ENCODE results near the gene OVCA2. TPM values are rescaled to one million over a fixed set of nuclear protein-coding genes. Genes with fewer than 3 reads are reported as not detected.

Gene OVCA2
- polyA plus RNA-seq, 1 donor (not counting 4 experiments of a cell fraction or from before 2014, with no cell fraction given) = 41.2 TPM

DNA sequence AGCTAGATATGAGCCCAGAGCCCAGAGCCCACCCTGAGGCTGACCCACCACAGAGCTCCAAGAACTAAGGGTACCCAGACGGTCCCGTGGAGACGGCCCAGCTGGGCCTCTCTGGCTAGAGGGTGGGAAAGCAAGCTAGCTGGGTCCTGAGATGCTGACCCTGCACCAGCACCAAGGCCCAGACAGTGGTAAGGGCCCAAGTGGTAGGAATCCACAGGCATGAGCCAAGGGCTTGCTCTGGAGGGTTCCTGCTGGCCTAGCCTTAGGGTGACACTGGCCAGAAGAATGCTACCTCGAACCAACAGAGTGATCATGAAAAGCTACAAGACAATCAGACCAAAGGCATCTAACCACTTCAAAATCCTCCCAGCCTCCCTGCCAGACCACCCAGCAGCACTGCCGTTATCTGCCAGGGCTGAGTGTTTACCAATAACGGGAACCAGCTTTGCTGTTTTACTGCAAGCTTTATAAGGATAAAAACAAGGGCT is 26.3 kb downstream of the OVCA2 start:
- no peak overlapping the region for H3K9ac ChIP-seq (ENCODE audit: control insufficient read depth, extremely low read depth, insufficient read depth, low read length)
- no peaks in the 10 kb centered on the region for H3K27me3 ChIP-seq (ENCODE audit: control insufficient read depth, extremely low read depth, insufficient read depth, low read length)
- H4K20me1 ChIP-seq (ENCODE audit: control insufficient read depth, extremely low read depth, insufficient read depth, low read length) = no peaks in the 10 kb centered on the region
- no peak overlapping the region for H3K27ac ChIP-seq (ENCODE audit: control insufficient read depth, insufficient read depth, low read length)
- H3K4me2 ChIP-seq (ENCODE audit: control insufficient read depth, extremely low read depth, insufficient read depth, low read depth, low read length) = no peak overlapping the region
- no peak overlapping the region for H3K4me3 ChIP-seq (ENCODE audit: control insufficient read depth in 2 of 3, extremely low read depth in 1 of 3, insufficient read depth in 2 of 3, low read depth in 1 of 3, low read length in 3 of 3)
- TF ChIP-seq, protein P1, sequence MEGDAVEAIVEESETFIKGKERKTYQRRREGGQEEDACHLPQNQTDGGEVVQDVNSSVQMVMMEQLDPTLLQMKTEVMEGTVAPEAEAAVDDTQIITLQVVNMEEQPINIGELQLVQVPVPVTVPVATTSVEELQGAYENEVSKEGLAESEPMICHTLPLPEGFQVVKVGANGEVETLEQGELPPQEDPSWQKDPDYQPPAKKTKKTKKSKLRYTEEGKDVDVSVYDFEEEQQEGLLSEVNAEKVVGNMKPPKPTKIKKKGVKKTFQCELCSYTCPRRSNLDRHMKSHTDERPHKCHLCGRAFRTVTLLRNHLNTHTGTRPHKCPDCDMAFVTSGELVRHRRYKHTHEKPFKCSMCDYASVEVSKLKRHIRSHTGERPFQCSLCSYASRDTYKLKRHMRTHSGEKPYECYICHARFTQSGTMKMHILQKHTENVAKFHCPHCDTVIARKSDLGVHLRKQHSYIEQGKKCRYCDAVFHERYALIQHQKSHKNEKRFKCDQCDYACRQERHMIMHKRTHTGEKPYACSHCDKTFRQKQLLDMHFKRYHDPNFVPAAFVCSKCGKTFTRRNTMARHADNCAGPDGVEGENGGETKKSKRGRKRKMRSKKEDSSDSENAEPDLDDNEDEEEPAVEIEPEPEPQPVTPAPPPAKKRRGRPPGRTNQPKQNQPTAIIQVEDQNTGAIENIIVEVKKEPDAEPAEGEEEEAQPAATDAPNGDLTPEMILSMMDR (optimal IDR thresholded peaks at IDR 0.05 in 1 of 3, IDR thresholded peaks at IDR 0.05 in 1 of 3, conservative IDR thresholded peaks at IDR 0.05 in 1 of 3; ENCODE audit: extremely low read depth in 1 of 3, insufficient read depth in 2 of 3, low read length in 3 of 3) = no peak
- TF ChIP-seq EZH2 (IDR thresholded peaks at IDR 0.05; ENCODE audit: low read length) = no peak
- no peaks in the 10 kb centered on the region for H3K9me1 ChIP-seq (ENCODE audit: control insufficient read depth, extremely low read depth, insufficient read depth, low read length)
- H3K36me3 ChIP-seq (ENCODE audit: control insufficient read depth in 2 of 2, extremely low read depth in 1 of 2, insufficient read depth in 2 of 2, low read length in 2 of 2) = peaks cover 23 to 32% of the 10 kb centered on the region in 2 experiments
- no peak for FAIRE-seq
- H3K9me3 ChIP-seq (ENCODE audit: control insufficient read depth, low read depth, low read length) = no peaks in the 10 kb centered on the region
- no peak overlapping the region for H2AFZ ChIP-seq (ENCODE audit: control insufficient read depth, low read length)
- H3K4me1 ChIP-seq (ENCODE audit: control insufficient read depth, extremely low read depth, insufficient read depth, low read length) = peaks cover 3% of the 10 kb centered on the region
- dilution Hi-C loops (cut with MboI; ENCODE audit: extremely low pct_ligation_motif_present, low sequenced_read_pairs) = no loop called here
- H3K79me2 ChIP-seq (ENCODE audit: control insufficient read depth, insufficient read depth, low read length) = no peaks in the 10 kb centered on the region
- DNase-seq (ENCODE audit: low read depth, low spot score) = no peak

DNA sequence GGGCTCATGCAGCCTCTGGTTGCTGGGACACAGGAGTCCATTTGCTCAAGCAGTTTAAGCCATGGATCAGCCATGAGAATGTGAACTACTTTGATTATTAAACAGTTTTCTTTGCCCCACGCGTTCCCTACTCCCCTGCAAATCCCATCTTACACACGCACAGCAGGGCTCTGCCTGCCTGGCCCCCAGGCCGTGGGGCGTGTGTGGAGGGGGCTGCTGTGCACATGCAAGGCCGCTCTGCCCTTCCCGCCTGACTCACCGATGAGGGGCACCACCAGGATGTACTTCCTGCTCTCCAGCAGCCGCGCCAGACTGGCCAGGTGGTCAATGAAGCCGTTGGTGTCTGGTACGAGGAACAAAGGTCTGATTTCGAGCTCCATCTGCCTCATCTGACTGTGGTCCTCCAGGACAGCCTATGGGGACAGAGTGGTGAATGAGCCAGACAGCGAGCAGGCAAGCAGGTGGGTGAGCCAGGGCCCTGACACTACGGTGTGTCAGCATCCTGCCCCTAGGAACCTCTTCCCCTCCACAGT is 26.8 kb downstream of the OVCA2 start:
- Histone ChIP-seq H3K4me3 (ENCODE audit: control insufficient read depth in 2 of 3, extremely low read depth in 1 of 3, insufficient read depth in 2 of 3, low read depth in 1 of 3, low read length in 3 of 3) (no peak overlapping the region), H3K9me3 (ENCODE audit: control insufficient read depth, low read depth, low read length) (no peaks in the 10 kb centered on the region), H2AFZ (ENCODE audit: control insufficient read depth, low read length) (no peak overlapping the region), H4K20me1 (ENCODE audit: control insufficient read depth, extremely low read depth, insufficient read depth, low read length) (no peaks in the 10 kb centered on the region), H3K4me1 (ENCODE audit: control insufficient read depth, extremely low read depth, insufficient read depth, low read length) (peaks cover 3% of the 10 kb centered on the region), H3K27me3 (ENCODE audit: control insufficient read depth, extremely low read depth, insufficient read depth, low read length) (no peaks in the 10 kb centered on the region), H3K9ac (ENCODE audit: control insufficient read depth, extremely low read depth, insufficient read depth, low read length) (no peak overlapping the region), H3K79me2 (ENCODE audit: control insufficient read depth, insufficient read depth, low read length) (no peaks in the 10 kb centered on the region), H3K36me3 (ENCODE audit: control insufficient read depth in 2 of 2, extremely low read depth in 1 of 2, insufficient read depth in 2 of 2, low read length in 2 of 2) (peaks cover 21 to 32% of the 10 kb centered on the region in 2 experiments), H3K27ac (ENCODE audit: control insufficient read depth, insufficient read depth, low read length) (no peak overlapping the region), H3K4me2 (ENCODE audit: control insufficient read depth, extremely low read depth, insufficient read depth, low read depth, low read length) (no peak overlapping the region), H3K9me1 (ENCODE audit: control insufficient read depth, extremely low read depth, insufficient read depth, low read length) (no peaks in the 10 kb centered on the region)
- DNase-seq (ENCODE audit: low read depth, low spot score) (no peak), FAIRE-seq (no peak)
- TF ChIP-seq, protein P1 (optimal IDR thresholded peaks at IDR 0.05 in 1 of 3, IDR thresholded peaks at IDR 0.05 in 1 of 3, conservative IDR thresholded peaks at IDR 0.05 in 1 of 3; ENCODE audit: extremely low read depth in 1 of 3, insufficient read depth in 2 of 3, low read length in 3 of 3) = no peak
- TF ChIP-seq EZH2 (IDR thresholded peaks at IDR 0.05; ENCODE audit: low read length) = no peak
- dilution Hi-C loops (cut with MboI; ENCODE audit: extremely low pct_ligation_motif_present, low sequenced_read_pairs) = no loop called here

All from keratinocyte (primary cell).